WTC11 (cell line): Measurements from ENCODE around the gene CAPZB. TPM values are rescaled to one million over a fixed set of nuclear protein-coding genes. Genes with fewer than 3 reads are reported as not detected.

Source experiments
- ATAC-seq: fragments of 200-7000 bp; cut with Tn5 transposase; 2 replicates; pipeline ENCODE4 v1.10.0; 2021; ENCODE audit warnings: mild to moderate bottlenecking, moderate library complexity
- CTCF ChIA-PET: fragments of 300-600 bp; sonication (Branson Sonifier 250); formaldehyde crosslinking; loops from one replicate; lab custom pipeline; 2021; ENCODE audit warnings: antibody characterized with exemption; lab: Charles Lee
- POLR2A ChIA-PET: fragments of 350-600 bp; sonication (Branson Sonifier 250); formaldehyde crosslinking; loops from one replicate; lab custom pipeline; 2021; ENCODE audit warnings: antibody characterized with exemption; lab: Charles Lee
- DNase-seq: peaks from one replicate; pipeline ENCODE4 v3.0.0; 2021; ENCODE audit warnings: low spot score
- H3K27ac Mint-ChIP-seq: 2 replicates; pipeline ENCODE4 v1.8.0; 2021; ENCODE audit warnings: mixed read lengths
- H3K27me3 Mint-ChIP-seq: 2 replicates; pipeline ENCODE4 v1.8.0; 2021; ENCODE audit warnings: low read depth, mild to moderate bottlenecking, moderate library complexity, mixed read lengths
- H3K36me3 Mint-ChIP-seq: 2 replicates; pipeline ENCODE4 v1.8.0; 2021; ENCODE audit warnings: mixed read lengths
- H3K4me1 Mint-ChIP-seq: 2 replicates; pipeline ENCODE4 v1.8.0; 2022; ENCODE audit warnings: mixed read lengths
- H3K4me3 Mint-ChIP-seq: 2 replicates; pipeline ENCODE4 v1.8.0; 2021; ENCODE audit warnings: mild to moderate bottlenecking, moderate library complexity, mixed read lengths
- H3K9me3 Mint-ChIP-seq: 2 replicates; pipeline ENCODE4 v1.8.0; 2021; ENCODE audit warnings: mixed read lengths
- CREM ChIP-seq: sonication (generic); formaldehyde crosslinking; IDR thresholded peaks from 2 replicates; pipeline ENCODE4 v1.8.1; 2022; ENCODE audit warnings: mild to moderate bottlenecking, missing genetic modification reagents, moderate library complexity
- ESRRA ChIP-seq: sonication (generic); formaldehyde crosslinking; IDR thresholded peaks from 2 replicates; pipeline ENCODE4 v1.8.1; 2022; ENCODE audit warnings: mild to moderate bottlenecking, missing genetic modification reagents, borderline replicate concordance
- ETV6 ChIP-seq: sonication (generic); formaldehyde crosslinking; IDR thresholded peaks from 2 replicates; pipeline ENCODE4 v1.8.1; 2022; ENCODE audit warnings: mild to moderate bottlenecking, missing genetic modification reagents
- FOXJ3 ChIP-seq: sonication (generic); formaldehyde crosslinking; IDR thresholded peaks from 2 replicates; pipeline ENCODE4 v1.9.0; 2021; ENCODE audit warnings: missing genetic modification reagents, mild to moderate bottlenecking, borderline replicate concordance
- JAZF1 ChIP-seq: fragments of 250-450 bp; sonication (Bioruptor Pico); IDR thresholded peaks from 2 replicates; pipeline ENCODE4 v1.9.0; 2021; ENCODE audit warnings: moderate library complexity, mild to moderate bottlenecking, inconsistent platforms
- MYBL2 ChIP-seq: sonication (generic); formaldehyde crosslinking; IDR thresholded peaks from 2 replicates; pipeline ENCODE4 v1.8.1; 2023; ENCODE audit warnings: mild to moderate bottlenecking, moderate library complexity, missing genetic modification reagents
- NFYB ChIP-seq: sonication (generic); formaldehyde crosslinking; conservative IDR thresholded peaks from 2 replicates; pipeline ENCODE4 v1.8.0; 2022; ENCODE audit warnings: low read depth, missing genetic modification reagents
- NR3C1 ChIP-seq: sonication (generic); formaldehyde crosslinking; conservative IDR thresholded peaks from 2 replicates; pipeline ENCODE4 v1.8.1; 2023; ENCODE audit warnings: low read depth, mild to moderate bottlenecking, missing genetic modification reagents
- RELA ChIP-seq: sonication (generic); formaldehyde crosslinking; IDR thresholded peaks from 2 replicates; pipeline ENCODE4 v1.8.1; 2022; ENCODE audit warnings: missing genetic modification reagents, mild to moderate bottlenecking, borderline replicate concordance
- SMAD4 ChIP-seq: sonication (generic); formaldehyde crosslinking; IDR thresholded peaks from 2 replicates; pipeline ENCODE4 v1.8.0; 2022; ENCODE audit warnings: mild to moderate bottlenecking, missing genetic modification reagents
- total RNA-seq: library from RNA; stranded (reverse); gene quantifications from 3 replicates; pipeline ENCODE4 v1.2.3, GENCODE V29; 2021
- TF ChIP-seq, protein P1 (sequence below): sonication (generic); formaldehyde crosslinking; conservative IDR thresholded peaks from 2 replicates; pipeline ENCODE4 v1.8.1; 2022; ENCODE audit warnings: mild to moderate bottlenecking, missing genetic modification reagents
- TF ChIP-seq, protein P2 (sequence below): fragments of 250-450 bp; sonication (Bioruptor Pico); conservative IDR thresholded peaks from 2 replicates; pipeline ENCODE4 v1.9.0; 2021; ENCODE audit warnings: mild to moderate bottlenecking
- TF ChIP-seq, protein P3 (sequence below): sonication (generic); formaldehyde crosslinking; IDR thresholded peaks from 2 replicates; pipeline ENCODE4 v1.8.0; 2023; ENCODE audit warnings: mild to moderate bottlenecking, missing genetic modification reagents
- TF ChIP-seq, protein P4 (sequence below): sonication (generic); formaldehyde crosslinking; IDR thresholded peaks from 2 replicates; pipeline ENCODE4 v1.8.0; 2022; ENCODE audit warnings: missing genetic modification reagents
- TF ChIP-seq, protein P5 (sequence below): fragments of 250-450 bp; sonication (Bioruptor Pico); IDR thresholded peaks from 2 replicates; pipeline ENCODE4 v1.9.0; 2021; ENCODE audit warnings: moderate library complexity, mild to moderate bottlenecking, inconsistent platforms, borderline replicate concordance

CAPZB gene
- total RNA-seq, 1 experiment from 2014 or later, result 348 TPM

DNA sequence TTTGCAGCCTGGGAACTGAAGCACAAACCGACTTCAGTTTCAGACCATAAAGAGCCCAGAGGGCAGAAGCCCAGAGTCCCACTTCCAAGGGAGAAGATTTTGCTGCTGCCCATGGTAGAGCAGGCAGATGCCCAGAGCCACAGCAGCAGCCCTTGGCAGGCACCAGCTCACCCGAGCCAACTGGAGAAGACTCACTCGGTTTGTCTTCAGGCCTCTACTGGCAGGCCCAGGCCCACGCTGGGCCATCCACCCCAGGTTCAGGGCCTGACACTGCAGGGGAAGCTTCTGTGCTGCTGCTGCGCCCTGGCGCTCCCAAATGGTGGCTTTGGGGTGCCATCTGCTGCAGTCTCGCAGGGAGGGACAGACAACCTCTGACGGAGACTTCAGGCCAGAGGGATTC lies 139.9 kb downstream of the CAPZB start (continued):
- TF ChIP-seq NR3C1 (CRISPR knock-in tag), result no peak

DNA sequence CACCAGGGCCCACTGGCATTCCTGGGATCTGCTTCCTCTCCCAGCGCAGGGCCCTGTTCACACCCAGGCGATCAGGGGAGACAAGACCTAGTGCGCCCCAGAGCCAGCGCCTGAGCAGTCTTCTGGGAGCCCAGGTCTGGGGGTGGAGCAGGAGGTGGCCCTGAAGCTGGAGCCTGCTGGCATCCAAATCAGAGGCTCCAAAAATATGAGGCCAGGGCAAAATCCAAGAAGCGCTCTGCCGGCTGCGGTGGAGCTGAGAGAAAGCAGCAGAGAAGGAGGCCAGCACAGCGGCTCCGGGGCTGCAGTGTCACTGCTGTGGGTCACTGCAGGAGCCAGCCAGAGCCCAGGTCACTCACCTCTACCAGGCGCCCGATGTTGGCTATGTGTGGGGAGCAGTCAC lies 140.5 kb downstream of the CAPZB start:
- H3K27ac Mint-ChIP-seq, result peak overlapping the region; percentile 65
- no peaks in the 10 kb centered on the region for H3K27me3 Mint-ChIP-seq
- ChIA-PET CTCF (interaction anchor here (0.6 to 2.8 kb wide), 12 partner anchors 8 to 438 kb away, joined by 3 to 14 read pairs (median 5); no protein-coding TSS in a partner anchor), POLR2A (no interaction called here)
- DNase-seq (no peak), ATAC-seq (0 out of 2 replicates have a peak, but pooled peaks have one; percentile 3)
- TF ChIP-seq, protein P1, sequence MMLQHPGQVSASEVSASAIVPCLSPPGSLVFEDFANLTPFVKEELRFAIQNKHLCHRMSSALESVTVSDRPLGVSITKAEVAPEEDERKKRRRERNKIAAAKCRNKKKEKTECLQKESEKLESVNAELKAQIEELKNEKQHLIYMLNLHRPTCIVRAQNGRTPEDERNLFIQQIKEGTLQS (CRISPR knock-in tag), result no peak
- no peak for TF ChIP-seq ESRRA
- TF ChIP-seq, protein P2, sequence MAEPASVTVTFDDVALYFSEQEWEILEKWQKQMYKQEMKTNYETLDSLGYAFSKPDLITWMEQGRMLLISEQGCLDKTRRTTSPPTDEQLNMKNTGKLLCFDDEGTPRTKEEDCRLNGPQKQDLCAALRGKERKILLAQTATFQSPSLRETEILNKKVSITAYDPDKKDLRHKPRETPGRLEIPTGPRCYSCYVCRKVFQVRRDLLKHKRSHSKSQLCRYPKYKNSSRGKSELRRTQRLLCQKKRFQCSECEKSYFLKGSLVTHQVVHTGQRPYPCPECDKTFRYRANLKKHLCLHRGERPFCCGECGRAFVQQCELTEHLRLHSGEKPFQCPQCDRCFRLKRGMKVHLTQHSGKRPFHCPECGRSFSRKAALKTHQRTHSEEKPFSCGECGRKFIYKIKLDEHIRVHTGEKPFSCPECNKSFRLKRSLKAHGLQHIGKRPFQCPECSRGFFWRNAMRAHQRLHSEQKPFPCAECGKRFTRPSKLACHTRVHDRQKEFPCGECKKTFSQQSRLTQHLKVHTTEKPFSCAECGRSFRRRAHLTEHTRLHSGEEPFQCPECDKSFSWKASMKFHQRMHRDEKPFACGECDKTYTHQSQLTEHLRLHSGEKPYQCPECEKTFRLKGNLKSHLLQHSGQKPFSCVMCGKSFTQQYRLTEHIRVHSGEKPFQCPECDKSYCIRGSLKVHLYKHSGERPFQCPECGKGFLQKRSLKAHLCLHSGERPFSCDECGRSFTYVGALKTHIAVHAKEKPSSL (CRISPR knock-in tag), result no peak
- TF ChIP-seq RELA (CRISPR knock-in tag), result no peak
- TF ChIP-seq, protein P3, sequence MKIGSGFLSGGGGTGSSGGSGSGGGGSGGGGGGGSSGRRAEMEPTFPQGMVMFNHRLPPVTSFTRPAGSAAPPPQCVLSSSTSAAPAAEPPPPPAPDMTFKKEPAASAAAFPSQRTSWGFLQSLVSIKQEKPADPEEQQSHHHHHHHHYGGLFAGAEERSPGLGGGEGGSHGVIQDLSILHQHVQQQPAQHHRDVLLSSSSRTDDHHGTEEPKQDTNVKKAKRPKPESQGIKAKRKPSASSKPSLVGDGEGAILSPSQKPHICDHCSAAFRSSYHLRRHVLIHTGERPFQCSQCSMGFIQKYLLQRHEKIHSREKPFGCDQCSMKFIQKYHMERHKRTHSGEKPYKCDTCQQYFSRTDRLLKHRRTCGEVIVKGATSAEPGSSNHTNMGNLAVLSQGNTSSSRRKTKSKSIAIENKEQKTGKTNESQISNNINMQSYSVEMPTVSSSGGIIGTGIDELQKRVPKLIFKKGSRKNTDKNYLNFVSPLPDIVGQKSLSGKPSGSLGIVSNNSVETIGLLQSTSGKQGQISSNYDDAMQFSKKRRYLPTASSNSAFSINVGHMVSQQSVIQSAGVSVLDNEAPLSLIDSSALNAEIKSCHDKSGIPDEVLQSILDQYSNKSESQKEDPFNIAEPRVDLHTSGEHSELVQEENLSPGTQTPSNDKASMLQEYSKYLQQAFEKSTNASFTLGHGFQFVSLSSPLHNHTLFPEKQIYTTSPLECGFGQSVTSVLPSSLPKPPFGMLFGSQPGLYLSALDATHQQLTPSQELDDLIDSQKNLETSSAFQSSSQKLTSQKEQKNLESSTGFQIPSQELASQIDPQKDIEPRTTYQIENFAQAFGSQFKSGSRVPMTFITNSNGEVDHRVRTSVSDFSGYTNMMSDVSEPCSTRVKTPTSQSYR (CRISPR knock-in tag), result no peak
- no peak for TF ChIP-seq NFYB
- no peak for TF ChIP-seq MYBL2 (CRISPR knock-in tag)
- TF ChIP-seq FOXJ3 (CRISPR knock-in tag), result no peak
- no peak for TF ChIP-seq ETV6 (CRISPR knock-in tag)
- TF ChIP-seq CREM (CRISPR knock-in tag), result no peak
- no peak for TF ChIP-seq JAZF1 (CRISPR knock-in tag)
- TF ChIP-seq, protein P4, sequence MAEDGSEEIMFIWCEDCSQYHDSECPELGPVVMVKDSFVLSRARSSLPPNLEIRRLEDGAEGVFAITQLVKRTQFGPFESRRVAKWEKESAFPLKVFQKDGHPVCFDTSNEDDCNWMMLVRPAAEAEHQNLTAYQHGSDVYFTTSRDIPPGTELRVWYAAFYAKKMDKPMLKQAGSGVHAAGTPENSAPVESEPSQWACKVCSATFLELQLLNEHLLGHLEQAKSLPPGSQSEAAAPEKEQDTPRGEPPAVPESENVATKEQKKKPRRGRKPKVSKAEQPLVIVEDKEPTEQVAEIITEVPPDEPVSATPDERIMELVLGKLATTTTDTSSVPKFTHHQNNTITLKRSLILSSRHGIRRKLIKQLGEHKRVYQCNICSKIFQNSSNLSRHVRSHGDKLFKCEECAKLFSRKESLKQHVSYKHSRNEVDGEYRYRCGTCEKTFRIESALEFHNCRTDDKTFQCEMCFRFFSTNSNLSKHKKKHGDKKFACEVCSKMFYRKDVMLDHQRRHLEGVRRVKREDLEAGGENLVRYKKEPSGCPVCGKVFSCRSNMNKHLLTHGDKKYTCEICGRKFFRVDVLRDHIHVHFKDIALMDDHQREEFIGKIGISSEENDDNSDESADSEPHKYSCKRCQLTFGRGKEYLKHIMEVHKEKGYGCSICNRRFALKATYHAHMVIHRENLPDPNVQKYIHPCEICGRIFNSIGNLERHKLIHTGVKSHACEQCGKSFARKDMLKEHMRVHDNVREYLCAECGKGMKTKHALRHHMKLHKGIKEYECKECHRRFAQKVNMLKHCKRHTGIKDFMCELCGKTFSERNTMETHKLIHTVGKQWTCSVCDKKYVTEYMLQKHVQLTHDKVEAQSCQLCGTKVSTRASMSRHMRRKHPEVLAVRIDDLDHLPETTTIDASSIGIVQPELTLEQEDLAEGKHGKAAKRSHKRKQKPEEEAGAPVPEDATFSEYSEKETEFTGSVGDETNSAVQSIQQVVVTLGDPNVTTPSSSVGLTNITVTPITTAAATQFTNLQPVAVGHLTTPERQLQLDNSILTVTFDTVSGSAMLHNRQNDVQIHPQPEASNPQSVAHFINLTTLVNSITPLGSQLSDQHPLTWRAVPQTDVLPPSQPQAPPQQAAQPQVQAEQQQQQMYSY (CRISPR knock-in tag), result no peak
- TF ChIP-seq SMAD4 (CRISPR knock-in tag), result no peak
- TF ChIP-seq, protein P5, sequence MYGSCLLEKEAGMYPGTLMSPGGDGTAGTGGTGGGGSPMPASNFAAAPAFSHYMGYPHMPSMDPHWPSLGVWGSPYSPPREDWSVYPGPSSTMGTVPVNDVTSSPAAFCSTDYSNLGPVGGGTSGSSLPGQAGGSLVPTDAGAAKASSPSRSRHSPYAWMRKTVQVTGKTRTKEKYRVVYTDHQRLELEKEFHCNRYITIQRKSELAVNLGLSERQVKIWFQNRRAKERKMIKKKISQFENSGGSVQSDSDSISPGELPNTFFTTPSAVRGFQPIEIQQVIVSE, result no peak
- peaks cover 14% of the 10 kb centered on the region for H3K4me1 Mint-ChIP-seq
- peaks cover 12% of the 10 kb centered on the region for H3K36me3 Mint-ChIP-seq
- H3K9me3 Mint-ChIP-seq, result no peaks in the 10 kb centered on the region
- H3K4me3 Mint-ChIP-seq, result no peak overlapping the region
